ENCODE data around the gene PINLYP.

Gene PINLYP

DNA sequence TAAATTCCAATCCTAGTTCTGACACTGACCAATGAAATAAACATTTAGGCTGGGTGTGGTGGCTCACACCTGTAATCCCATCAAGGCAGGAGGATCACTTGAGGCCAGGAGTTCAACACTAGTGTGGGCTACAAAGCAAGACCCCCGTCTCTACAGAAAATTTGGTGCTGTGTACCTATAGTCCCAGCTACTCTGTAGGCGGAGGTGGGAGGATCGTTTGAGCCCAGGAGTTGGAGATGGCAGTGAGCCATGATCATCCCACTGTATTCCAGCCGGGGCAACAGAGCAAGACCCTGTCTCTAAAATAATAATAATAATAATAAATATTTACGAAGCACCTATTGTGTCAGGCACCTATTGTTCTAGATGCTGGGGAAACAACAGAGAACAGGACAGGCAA, 13.7 kb downstream of the PINLYP start:
- ATAC-seq: no peak
- TF ChIP-seq OSR1 (CRISPR knock-in tag; IDR thresholded peaks at IDR 0.05): no peak
- TF ChIP-seq ZFP30 (CRISPR knock-in tag; IDR thresholded peaks at IDR 0.05): no peak
- TF ChIP-seq, protein P1, sequence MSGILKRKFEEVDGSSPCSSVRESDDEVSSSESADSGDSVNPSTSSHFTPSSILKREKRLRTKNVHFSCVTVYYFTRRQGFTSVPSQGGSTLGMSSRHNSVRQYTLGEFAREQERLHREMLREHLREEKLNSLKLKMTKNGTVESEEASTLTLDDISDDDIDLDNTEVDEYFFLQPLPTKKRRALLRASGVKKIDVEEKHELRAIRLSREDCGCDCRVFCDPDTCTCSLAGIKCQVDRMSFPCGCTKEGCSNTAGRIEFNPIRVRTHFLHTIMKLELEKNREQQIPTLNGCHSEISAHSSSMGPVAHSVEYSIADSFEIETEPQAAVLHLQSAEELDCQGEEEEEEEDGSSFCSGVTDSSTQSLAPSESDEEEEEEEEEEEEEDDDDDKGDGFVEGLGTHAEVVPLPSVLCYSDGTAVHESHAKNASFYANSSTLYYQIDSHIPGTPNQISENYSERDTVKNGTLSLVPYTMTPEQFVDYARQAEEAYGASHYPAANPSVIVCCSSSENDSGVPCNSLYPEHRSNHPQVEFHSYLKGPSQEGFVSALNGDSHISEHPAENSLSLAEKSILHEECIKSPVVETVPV (CRISPR knock-in tag; IDR thresholded peaks at IDR 0.05): no peak
- no peak for TF ChIP-seq ZNF8 (CRISPR knock-in tag; IDR thresholded peaks at IDR 0.05)
- no peak for TF ChIP-seq BACH2 (CRISPR knock-in tag; IDR thresholded peaks at IDR 0.05; ENCODE audit: borderline replicate concordance)
- TF ChIP-seq, protein P2, sequence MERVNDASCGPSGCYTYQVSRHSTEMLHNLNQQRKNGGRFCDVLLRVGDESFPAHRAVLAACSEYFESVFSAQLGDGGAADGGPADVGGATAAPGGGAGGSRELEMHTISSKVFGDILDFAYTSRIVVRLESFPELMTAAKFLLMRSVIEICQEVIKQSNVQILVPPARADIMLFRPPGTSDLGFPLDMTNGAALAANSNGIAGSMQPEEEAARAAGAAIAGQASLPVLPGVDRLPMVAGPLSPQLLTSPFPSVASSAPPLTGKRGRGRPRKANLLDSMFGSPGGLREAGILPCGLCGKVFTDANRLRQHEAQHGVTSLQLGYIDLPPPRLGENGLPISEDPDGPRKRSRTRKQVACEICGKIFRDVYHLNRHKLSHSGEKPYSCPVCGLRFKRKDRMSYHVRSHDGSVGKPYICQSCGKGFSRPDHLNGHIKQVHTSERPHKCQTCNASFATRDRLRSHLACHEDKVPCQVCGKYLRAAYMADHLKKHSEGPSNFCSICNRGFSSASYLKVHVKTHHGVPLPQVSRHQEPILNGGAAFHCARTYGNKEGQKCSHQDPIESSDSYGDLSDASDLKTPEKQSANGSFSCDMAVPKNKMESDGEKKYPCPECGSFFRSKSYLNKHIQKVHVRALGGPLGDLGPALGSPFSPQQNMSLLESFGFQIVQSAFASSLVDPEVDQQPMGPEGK (CRISPR knock-in tag; IDR thresholded peaks at IDR 0.05; ENCODE audit: borderline replicate concordance): no peak
- TF ChIP-seq ISL1 (CRISPR knock-in tag; IDR thresholded peaks at IDR 0.05): no peak
- no peak for TF ChIP-seq TCF4 (CRISPR knock-in tag; IDR thresholded peaks at IDR 0.05; ENCODE audit: borderline replicate concordance)
- TF ChIP-seq SNAI2 (CRISPR knock-in tag; IDR thresholded peaks at IDR 0.05): no peak
- TF ChIP-seq, protein P3, sequence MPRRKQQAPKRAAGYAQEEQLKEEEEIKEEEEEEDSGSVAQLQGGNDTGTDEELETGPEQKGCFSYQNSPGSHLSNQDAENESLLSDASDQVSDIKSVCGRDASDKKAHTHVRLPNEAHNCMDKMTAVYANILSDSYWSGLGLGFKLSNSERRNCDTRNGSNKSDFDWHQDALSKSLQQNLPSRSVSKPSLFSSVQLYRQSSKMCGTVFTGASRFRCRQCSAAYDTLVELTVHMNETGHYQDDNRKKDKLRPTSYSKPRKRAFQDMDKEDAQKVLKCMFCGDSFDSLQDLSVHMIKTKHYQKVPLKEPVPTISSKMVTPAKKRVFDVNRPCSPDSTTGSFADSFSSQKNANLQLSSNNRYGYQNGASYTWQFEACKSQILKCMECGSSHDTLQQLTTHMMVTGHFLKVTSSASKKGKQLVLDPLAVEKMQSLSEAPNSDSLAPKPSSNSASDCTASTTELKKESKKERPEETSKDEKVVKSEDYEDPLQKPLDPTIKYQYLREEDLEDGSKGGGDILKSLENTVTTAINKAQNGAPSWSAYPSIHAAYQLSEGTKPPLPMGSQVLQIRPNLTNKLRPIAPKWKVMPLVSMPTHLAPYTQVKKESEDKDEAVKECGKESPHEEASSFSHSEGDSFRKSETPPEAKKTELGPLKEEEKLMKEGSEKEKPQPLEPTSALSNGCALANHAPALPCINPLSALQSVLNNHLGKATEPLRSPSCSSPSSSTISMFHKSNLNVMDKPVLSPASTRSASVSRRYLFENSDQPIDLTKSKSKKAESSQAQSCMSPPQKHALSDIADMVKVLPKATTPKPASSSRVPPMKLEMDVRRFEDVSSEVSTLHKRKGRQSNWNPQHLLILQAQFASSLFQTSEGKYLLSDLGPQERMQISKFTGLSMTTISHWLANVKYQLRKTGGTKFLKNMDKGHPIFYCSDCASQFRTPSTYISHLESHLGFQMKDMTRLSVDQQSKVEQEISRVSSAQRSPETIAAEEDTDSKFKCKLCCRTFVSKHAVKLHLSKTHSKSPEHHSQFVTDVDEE (CRISPR knock-in tag; IDR thresholded peaks at IDR 0.05): no peak
- no peak for TF ChIP-seq RARB (CRISPR knock-in tag; IDR thresholded peaks at IDR 0.05)
- no peak for TF ChIP-seq GLIS3 (CRISPR knock-in tag; IDR thresholded peaks at IDR 0.05)
- TF ChIP-seq PPARA (CRISPR knock-in tag; IDR thresholded peaks at IDR 0.05; ENCODE audit: borderline replicate concordance): no peak
- TF ChIP-seq ZNF565 (CRISPR knock-in tag; conservative IDR thresholded peaks at IDR 0.05; ENCODE audit: low read depth): no peak
- TF ChIP-seq, protein P4, sequence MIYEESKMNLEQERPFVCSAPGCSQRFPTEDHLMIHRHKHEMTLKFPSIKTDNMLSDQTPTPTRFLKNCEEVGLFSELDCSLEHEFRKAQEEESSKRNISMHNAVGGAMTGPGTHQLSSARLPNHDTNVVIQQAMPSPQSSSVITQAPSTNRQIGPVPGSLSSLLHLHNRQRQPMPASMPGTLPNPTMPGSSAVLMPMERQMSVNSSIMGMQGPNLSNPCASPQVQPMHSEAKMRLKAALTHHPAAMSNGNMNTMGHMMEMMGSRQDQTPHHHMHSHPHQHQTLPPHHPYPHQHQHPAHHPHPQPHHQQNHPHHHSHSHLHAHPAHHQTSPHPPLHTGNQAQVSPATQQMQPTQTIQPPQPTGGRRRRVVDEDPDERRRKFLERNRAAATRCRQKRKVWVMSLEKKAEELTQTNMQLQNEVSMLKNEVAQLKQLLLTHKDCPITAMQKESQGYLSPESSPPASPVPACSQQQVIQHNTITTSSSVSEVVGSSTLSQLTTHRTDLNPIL (CRISPR knock-in tag; IDR thresholded peaks at IDR 0.05; ENCODE audit: low read depth): no peak
- no peak for TF ChIP-seq ZFP3 (CRISPR knock-in tag; IDR thresholded peaks at IDR 0.05)
- no peak for TF ChIP-seq ARNTL (CRISPR knock-in tag; IDR thresholded peaks at IDR 0.05; ENCODE audit: borderline replicate concordance, low read depth)
- no peak for TF ChIP-seq CSDC2 (CRISPR knock-in tag; IDR thresholded peaks at IDR 0.05)
- TF ChIP-seq ZC3H10 (CRISPR knock-in tag; IDR thresholded peaks at IDR 0.05): no peak

DNA sequence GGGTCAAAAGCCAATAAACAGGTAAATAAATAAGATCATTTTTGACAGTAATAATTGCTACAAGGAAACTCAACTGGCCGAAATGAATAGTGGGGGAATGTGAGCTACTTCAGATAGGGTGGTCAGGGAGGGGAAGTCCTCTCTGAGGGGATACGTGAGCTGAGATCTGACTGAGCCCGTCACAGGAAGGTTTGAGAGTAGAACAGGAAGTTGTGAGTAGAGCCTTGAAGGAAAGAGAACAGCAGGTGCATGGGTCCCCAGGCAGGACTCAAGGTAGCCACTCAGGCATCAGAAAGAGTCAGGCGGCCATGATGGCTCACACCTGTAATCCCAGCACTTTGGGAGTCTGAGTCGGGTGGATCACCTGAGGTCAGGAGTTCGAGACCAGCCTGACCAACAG, 14.1 kb downstream of the PINLYP start:
- no peak for ATAC-seq
- no peak for TF ChIP-seq OSR1 (CRISPR knock-in tag; IDR thresholded peaks at IDR 0.05)
- no peak for TF ChIP-seq GLIS3 (CRISPR knock-in tag; IDR thresholded peaks at IDR 0.05)
- no peak for TF ChIP-seq ZNF565 (CRISPR knock-in tag; conservative IDR thresholded peaks at IDR 0.05; ENCODE audit: low read depth)
- TF ChIP-seq ARNTL (CRISPR knock-in tag; IDR thresholded peaks at IDR 0.05; ENCODE audit: borderline replicate concordance, low read depth): no peak
- TF ChIP-seq ZFP30 (CRISPR knock-in tag; IDR thresholded peaks at IDR 0.05): no peak
- TF ChIP-seq, protein P2 (CRISPR knock-in tag; IDR thresholded peaks at IDR 0.05; ENCODE audit: borderline replicate concordance): no peak

DNA sequence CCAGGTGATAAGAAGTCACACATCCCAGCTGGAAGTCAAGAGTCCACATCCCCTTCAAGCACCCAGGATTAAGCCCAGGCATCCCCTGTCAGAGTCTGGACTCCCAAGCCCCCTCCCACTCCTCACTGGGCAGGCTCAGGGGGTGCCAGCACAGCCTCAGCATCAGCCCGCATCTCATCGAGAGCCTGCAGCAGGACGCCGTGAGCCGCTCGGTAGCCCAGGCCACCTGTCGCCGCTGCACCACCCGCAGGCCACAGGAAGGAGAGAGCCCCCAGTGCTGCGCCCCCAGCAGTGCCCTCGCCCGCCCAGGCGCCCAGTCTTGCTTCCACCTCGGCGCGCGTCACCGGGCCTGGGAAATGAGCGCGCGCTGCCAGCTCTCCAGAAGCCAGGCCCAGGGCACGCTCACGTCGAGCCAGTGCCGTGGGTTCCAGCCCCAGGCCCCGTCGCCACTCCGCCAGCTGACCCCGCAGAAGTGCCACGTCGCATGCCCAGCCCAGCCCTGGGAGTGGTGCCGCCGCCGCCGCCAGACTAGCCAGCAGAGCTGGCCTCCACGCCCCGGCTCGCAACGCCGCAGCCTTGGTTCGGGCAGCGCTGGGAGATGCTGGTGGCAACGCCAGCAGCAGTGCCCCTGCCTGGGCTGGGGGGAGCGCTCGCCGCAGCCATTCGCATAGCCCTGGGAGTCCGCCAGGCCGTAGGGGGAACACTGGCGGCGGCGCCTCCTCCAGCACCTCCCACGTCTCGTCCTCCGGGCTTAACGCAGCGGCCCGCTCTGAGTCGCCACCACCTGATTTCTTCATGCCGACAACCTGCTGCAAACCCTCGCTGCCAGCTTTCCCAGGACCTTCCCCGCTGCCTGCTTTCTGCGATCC, 16.5 kb downstream of the PINLYP start:
- ATAC-seq: no peak
- TF ChIP-seq ZNF8 (CRISPR knock-in tag; IDR thresholded peaks at IDR 0.05) (no peak), TCF4 (CRISPR knock-in tag; IDR thresholded peaks at IDR 0.05; ENCODE audit: borderline replicate concordance) (no peak), ZC3H10 (CRISPR knock-in tag; IDR thresholded peaks at IDR 0.05) (no peak), ARNTL (CRISPR knock-in tag; IDR thresholded peaks at IDR 0.05; ENCODE audit: borderline replicate concordance, low read depth) (no peak), RARB (CRISPR knock-in tag; IDR thresholded peaks at IDR 0.05) (no peak), ISL1 (CRISPR knock-in tag; IDR thresholded peaks at IDR 0.05) (no peak), TOX (CRISPR knock-in tag; IDR thresholded peaks at IDR 0.05; ENCODE audit: borderline replicate concordance) (no peak), OSR1 (CRISPR knock-in tag; IDR thresholded peaks at IDR 0.05) (no peak), GLIS3 (CRISPR knock-in tag; IDR thresholded peaks at IDR 0.05) (no peak), PPARA (CRISPR knock-in tag; IDR thresholded peaks at IDR 0.05; ENCODE audit: borderline replicate concordance) (no peak)
- TF ChIP-seq, protein P3 (CRISPR knock-in tag; IDR thresholded peaks at IDR 0.05): no peak
- TF ChIP-seq, protein P5, sequence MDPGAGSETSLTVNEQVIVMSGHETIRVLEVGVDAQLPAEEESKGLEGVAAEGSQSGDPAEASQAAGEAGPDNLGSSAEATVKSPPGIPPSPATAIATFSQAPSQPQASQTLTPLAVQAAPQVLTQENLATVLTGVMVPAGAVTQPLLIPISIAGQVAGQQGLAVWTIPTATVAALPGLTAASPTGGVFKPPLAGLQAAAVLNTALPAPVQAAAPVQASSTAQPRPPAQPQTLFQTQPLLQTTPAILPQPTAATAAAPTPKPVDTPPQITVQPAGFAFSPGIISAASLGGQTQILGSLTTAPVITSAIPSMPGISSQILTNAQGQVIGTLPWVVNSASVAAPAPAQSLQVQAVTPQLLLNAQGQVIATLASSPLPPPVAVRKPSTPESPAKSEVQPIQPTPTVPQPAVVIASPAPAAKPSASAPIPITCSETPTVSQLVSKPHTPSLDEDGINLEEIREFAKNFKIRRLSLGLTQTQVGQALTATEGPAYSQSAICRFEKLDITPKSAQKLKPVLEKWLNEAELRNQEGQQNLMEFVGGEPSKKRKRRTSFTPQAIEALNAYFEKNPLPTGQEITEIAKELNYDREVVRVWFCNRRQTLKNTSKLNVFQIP (CRISPR knock-in tag; IDR thresholded peaks at IDR 0.05; ENCODE audit: borderline replicate concordance, low read depth): no peak
